NCI-H2029 (cell line): ENCODE data around the gene SUFU.
"Not testable (repeated sequence)": the region's sequence is repeated elsewhere in the genome, so short reads cannot be mapped to it uniquely, and the experiment has no call there.

ENCODE experiments used
- DNase-seq: peaks from one replicate; lab custom pipeline; 2025; lab: John Stamatoyannopoulos, UW

The SUFU gene

GRCh38 chr10:102503264-102504178, at the start of gene SUFU:
TSS of gene SUFU (plus strand) at chr10:102503972. CDS start at chr10:102504153, 181 bp downstream.
- peak; percentile 91 for DNase-seq

GRCh38 chr10:102454662-102455487, 48.9 kb upstream of the SUFU start:
- DNase-seq = not testable (repeated sequence)

- no peak for DNase-seq
These were observed 47.8 kb upstream of the SUFU start for GRCh38 chr10:102455893-102456471.

- DNase-seq = peak; percentile 23
These were observed 46.1 kb upstream of the SUFU start for GRCh38 chr10:102457591-102458150.

GRCh38 chr10:102458656-102459055, 45.1 kb upstream of the SUFU start:
- no peak for DNase-seq

- DNase-seq = no peak
These were observed 43.0 kb upstream of the SUFU start for GRCh38 chr10:102460836-102461186.

- DNase-seq = peak; percentile 79
These were observed 42.4 kb upstream of the SUFU start for GRCh38 chr10:102461187-102462054.

- DNase-seq = no peak
These were observed 41.2 kb upstream of the SUFU start for GRCh38 chr10:102462512-102463054.

- DNase-seq = no peak
These were observed 39.8 kb upstream of the SUFU start for GRCh38 chr10:102463983-102464382.

GRCh38 chr10:102465466-102465865, 38.3 kb upstream of the SUFU start:
- no peak for DNase-seq

- no peak for DNase-seq
These were observed 36.5 kb upstream of the SUFU start for GRCh38 chr10:102467318-102467717.

GRCh38 chr10:102467971-102468438, 35.8 kb upstream of the SUFU start:
- DNase-seq = no peak

- DNase-seq = no peak
These were observed 35.1 kb upstream of the SUFU start for GRCh38 chr10:102468683-102469082.

- DNase-seq = no peak
These were observed 32.9 kb upstream of the SUFU start for GRCh38 chr10:102470579-102471546.

- no peak for DNase-seq
These were observed 30.1 kb upstream of the SUFU start for GRCh38 chr10:102473445-102474331.

GRCh38 chr10:102475451-102476040, 28.2 kb upstream of the SUFU start:
- DNase-seq = no peak

GRCh38 chr10:102476466-102477141, 27.2 kb upstream of the SUFU start:
- no peak for DNase-seq

GRCh38 chr10:102479651-102480050, 24.1 kb upstream of the SUFU start:
- DNase-seq = no peak
